MCF 10A (cell line): ENCODE measurements around the gene CD9. TPM values are rescaled to one million over a fixed set of nuclear protein-coding genes. Genes with fewer than 3 reads are reported as not detected.

Experiments
- BruUV-seq: library from RNA; stranded (reverse); fragments of 400-500 nt; replicated peaks from 2 replicates; lab custom pipeline; 2021; lab: Mats Ljungman, UMichigan
- CTCF ChIA-PET: fragments of 300-600 bp; sonication (Branson Sonifier 250); formaldehyde crosslinking; extraction: SDS; loops from one replicate; lab custom pipeline; 2021; ENCODE audit warnings: antibody characterized with exemption, inconsistent platforms; lab: Yijun Ruan, JAX
- POLR2A ChIA-PET: fragments of 300-600, 350-650 bp; sonication (Branson Sonifier 250); formaldehyde crosslinking; extraction: SDS; loops from one replicate; lab custom pipeline; 2020; ENCODE audit warnings: antibody characterized with exemption, inconsistent platforms; lab: Yijun Ruan, JAX
- DNase-seq: peaks from one replicate; pipeline ENCODE4 v3.0.0-alpha.2; 2018; ENCODE audit not compliant: unreplicated experiment
- H3K27ac Mint-ChIP-seq: one replicate; pipeline ENCODE4 v1.8.0; 2022; ENCODE audit warnings: mild to moderate bottlenecking, low read depth, mixed read lengths; ENCODE audit not compliant: unreplicated experiment
- H3K27me3 Mint-ChIP-seq: one replicate; pipeline ENCODE4 v1.8.0; 2022; ENCODE audit warnings: mixed read lengths; ENCODE audit not compliant: insufficient read depth, unreplicated experiment
- H3K36me3 Mint-ChIP-seq: one replicate; pipeline ENCODE4 v1.8.0; 2022; ENCODE audit warnings: mild to moderate bottlenecking, moderate library complexity, mixed read lengths; ENCODE audit not compliant: insufficient read depth, unreplicated experiment
- H3K4me1 Mint-ChIP-seq: one replicate; pipeline ENCODE4 v1.8.0; 2022; ENCODE audit warnings: mixed read lengths; ENCODE audit not compliant: insufficient read depth, unreplicated experiment
- H3K4me3 Mint-ChIP-seq: one replicate; pipeline ENCODE4 v1.8.0; 2022; ENCODE audit warnings: mild to moderate bottlenecking, moderate library complexity, mixed read lengths; ENCODE audit not compliant: unreplicated experiment
- H3K9me3 Mint-ChIP-seq: one replicate; pipeline ENCODE4 v1.8.0; 2022; ENCODE audit warnings: mixed read lengths; ENCODE audit not compliant: unreplicated experiment
- intact Hi-C: fragments of 100-400 bp; cut with micrococcal nuclease; formaldehyde crosslinking; loops from 2 replicates; pipeline ENCODE4 v1.14.1; 2022
- total RNA-seq: library from RNA; stranded (reverse); gene quantifications from 2 replicates; pipeline ENCODE4 v1.2.3, GENCODE V29; 2022
- TF ChIP-seq, protein P1 (sequence below): fragments of 200-600 bp; IDR thresholded peaks from one replicate; pipeline ENCODE4 v1.8.0; 2022; ENCODE audit warnings: antibody characterized with exemption, mild to moderate bottlenecking; ENCODE audit not compliant: unreplicated experiment

The CD9 gene
- total RNA-seq, 1 experiment from 2014 or later: 31.1 TPM

DNA sequence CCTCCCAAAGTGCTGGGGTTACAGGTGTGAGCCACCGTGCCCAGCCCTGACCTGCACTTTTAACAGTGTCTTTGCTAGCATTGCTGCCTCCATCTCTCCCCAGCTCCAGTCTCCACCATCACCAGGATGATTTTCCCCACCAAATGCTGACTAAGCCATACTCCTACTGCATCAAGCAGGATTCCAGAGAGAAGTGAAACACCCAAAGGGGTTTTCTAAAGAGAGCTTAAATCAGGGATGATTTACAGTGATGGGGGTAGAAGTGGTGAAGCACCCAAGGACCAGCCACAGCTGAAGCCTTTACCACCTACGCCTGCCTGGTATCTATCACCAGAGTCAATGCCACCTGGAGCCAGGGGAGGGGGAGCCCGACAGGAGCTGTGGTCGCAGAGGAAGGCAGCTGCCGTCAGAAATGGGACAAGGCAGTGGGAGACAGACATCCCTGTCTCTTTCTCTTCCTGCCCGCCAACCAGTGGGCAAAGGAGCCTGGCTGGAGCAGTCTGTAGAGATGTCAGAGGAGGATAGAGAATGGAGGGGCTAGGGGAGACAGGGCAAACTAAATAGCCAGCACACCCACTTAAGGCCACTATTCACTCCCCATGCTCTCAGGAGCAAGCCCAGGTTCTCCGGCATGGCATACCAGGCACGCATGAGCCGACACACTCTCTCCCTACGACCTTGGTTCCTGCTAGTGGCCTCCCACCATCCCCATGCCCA, 22.4 kb upstream of the CD9 start:
- no TSS peak for BruUV-seq
- H3K9me3 Mint-ChIP-seq: no peaks in the 10 kb centered on the region
- TF ChIP-seq, protein P1, sequence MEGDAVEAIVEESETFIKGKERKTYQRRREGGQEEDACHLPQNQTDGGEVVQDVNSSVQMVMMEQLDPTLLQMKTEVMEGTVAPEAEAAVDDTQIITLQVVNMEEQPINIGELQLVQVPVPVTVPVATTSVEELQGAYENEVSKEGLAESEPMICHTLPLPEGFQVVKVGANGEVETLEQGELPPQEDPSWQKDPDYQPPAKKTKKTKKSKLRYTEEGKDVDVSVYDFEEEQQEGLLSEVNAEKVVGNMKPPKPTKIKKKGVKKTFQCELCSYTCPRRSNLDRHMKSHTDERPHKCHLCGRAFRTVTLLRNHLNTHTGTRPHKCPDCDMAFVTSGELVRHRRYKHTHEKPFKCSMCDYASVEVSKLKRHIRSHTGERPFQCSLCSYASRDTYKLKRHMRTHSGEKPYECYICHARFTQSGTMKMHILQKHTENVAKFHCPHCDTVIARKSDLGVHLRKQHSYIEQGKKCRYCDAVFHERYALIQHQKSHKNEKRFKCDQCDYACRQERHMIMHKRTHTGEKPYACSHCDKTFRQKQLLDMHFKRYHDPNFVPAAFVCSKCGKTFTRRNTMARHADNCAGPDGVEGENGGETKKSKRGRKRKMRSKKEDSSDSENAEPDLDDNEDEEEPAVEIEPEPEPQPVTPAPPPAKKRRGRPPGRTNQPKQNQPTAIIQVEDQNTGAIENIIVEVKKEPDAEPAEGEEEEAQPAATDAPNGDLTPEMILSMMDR: no peak
- no peak overlapping the region for H3K27ac Mint-ChIP-seq
- CTCF ChIA-PET: no interaction called here
- H3K4me1 Mint-ChIP-seq: peaks cover 10% of the 10 kb centered on the region
- no peak overlapping the region for H3K4me3 Mint-ChIP-seq
- peaks cover 6% of the 10 kb centered on the region for H3K36me3 Mint-ChIP-seq
- no peaks in the 10 kb centered on the region for H3K27me3 Mint-ChIP-seq
- intact Hi-C loops: no loop called here
- POLR2A ChIA-PET: no interaction called here
- no peak for DNase-seq

DNA sequence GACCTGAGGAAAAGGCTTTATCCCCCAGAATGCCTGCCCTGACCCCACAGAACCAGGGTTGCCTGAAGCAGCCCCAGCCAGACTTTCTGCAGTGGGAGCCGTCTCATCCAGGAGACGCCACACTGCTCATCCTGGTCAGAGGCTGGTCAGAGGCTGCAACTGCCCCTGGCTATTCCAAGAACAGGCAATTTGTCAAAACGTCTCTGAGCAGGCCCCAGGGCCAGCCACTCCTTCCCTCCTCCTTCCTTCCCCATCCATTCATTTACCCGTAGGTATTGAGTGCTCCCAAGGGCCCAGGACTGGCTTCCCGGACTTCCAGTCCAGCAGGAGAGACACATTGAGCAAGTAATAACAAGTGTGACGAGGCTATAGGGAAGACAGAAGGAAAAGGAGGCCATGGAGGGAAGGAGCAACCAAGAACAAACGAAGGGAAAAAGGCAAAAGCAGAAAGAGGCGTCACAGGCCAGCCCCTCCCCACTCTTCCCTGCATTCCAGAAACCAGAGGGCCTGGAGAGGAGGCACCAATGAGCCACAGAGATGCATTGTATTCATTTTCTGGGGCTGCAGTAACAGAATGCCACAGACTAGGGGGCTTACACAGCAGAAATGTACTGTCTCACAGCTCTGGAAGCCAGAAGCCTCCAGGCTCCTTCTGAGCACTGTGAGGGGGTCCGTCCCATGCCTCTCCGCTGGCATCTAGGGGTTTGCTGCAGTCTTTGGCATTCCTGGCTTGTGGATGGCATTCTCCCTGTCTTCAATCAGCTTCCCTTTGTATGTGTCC, 21.0 kb upstream of the CD9 start:
- Mint-ChIP-seq H3K27ac (no peak overlapping the region), H3K36me3 (peaks cover 6% of the 10 kb centered on the region), H3K27me3 (no peaks in the 10 kb centered on the region), H3K9me3 (no peaks in the 10 kb centered on the region), H3K4me1 (peaks cover 19% of the 10 kb centered on the region), H3K4me3 (no peak overlapping the region)
- no TSS peak for BruUV-seq
- CTCF ChIA-PET: no interaction called here
- POLR2A ChIA-PET: no interaction called here
- DNase-seq: no peak
- intact Hi-C loops: no loop called here
- TF ChIP-seq, protein P1: no peak

DNA sequence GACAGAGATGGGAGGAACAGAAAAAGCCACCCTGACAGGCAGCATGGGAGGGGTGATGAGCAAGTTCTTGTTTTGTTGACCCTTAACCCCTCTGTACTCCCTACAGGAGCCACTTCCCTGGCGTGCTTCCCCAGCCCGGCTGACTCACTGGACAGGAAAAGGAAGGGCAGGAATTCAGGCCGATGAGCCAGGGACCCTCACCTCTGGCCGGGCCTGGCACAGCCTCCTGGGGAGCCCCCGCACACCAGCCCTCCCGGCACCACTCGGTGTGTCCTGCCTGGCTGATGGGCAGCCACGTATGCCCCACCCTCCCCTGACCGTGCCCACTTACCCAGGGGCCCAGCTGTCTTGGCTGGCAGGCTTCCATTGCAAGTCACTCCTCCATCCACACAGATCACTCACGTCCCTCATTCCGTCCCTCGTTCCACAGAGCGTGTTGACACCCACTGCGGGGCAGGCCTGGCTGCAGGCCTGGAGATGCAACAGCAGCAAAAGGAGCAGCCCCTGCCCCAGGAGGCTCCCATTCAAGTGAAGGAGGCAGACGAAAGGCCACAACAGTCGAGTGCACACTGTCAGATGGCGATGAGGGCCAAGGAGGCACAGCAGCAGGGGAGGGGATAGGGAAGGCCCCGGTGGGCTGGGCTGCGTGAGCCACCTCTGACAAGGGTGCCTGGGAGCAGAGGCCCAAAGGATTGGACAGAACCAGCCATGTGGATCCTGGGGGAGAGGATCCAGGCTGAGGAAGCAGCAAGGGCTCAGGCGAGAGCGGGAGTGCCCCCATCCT, 19.7 kb upstream of the CD9 start:
- BruUV-seq: no TSS peak
- intact Hi-C loops: loop anchor here (5.0 kb wide), 1 partner anchor 113 kb away; no protein-coding TSS in a partner anchor

More for the DNA sequence above, 19.7 kb upstream of the CD9 start:
- Mint-ChIP-seq H3K27me3 (no peaks in the 10 kb centered on the region), H3K4me1 (peaks cover 19% of the 10 kb centered on the region), H3K9me3 (no peaks in the 10 kb centered on the region), H3K36me3 (peaks cover 6% of the 10 kb centered on the region), H3K4me3 (no peak overlapping the region), H3K27ac (no peak overlapping the region)
- ChIA-PET POLR2A (no interaction called here), CTCF (interaction anchor here (0.6 kb wide), 1 partner anchor 32 kb away, joined by 3 read pairs; no protein-coding TSS in a partner anchor)
- DNase-seq: peak; percentile 84
- TF ChIP-seq, protein P1: no peak
